SHP77 (cell line): ENCODE data around the gene PTH2.

ENCODE experiments used
- DNase-seq, 2 experiments: peaks; one replicate each; lab custom pipeline; 2025; lab: John Stamatoyannopoulos, UW

The PTH2 gene

GRCh38 chr19:49409441-49410029, 13.7 kb downstream of the PTH2 start:
- DNase-seq: no peak

GRCh38 chr19:49408816-49409440, 14.3 kb downstream of the PTH2 start:
- DNase-seq: no peak

GRCh38 chr19:49407482-49408015, 15.7 kb downstream of the PTH2 start:
- DNase-seq: no peak

- no peak for DNase-seq
These were observed 16.2 kb downstream of the PTH2 start for GRCh38 chr19:49407079-49407478.

- peak; percentile 80 to 85 for DNase-seq
These were observed 19.6 kb downstream of the PTH2 start for GRCh38 chr19:49403404-49404187.

- DNase-seq: no peak
These were observed 23.2 kb downstream of the PTH2 start for GRCh38 chr19:49400029-49400428.

GRCh38 chr19:49398931-49399330, 24.3 kb downstream of the PTH2 start:
- DNase-seq: no peak

- no peak for DNase-seq
These were observed 25.1 kb downstream of the PTH2 start for GRCh38 chr19:49398001-49398615.

- no peak for DNase-seq
These were observed 26.3 kb downstream of the PTH2 start for GRCh38 chr19:49396738-49397505.

GRCh38 chr19:49395581-49396407, 27.4 kb downstream of the PTH2 start:
- no peak for DNase-seq

GRCh38 chr19:49393881-49394280, 29.4 kb downstream of the PTH2 start:
- no peak for DNase-seq

- peak; percentile 79 to 84 for DNase-seq
These were observed 31.5 kb downstream of the PTH2 start for GRCh38 chr19:49391581-49392399.

GRCh38 chr19:49390929-49391359, 32.3 kb downstream of the PTH2 start:
- DNase-seq: no peak

GRCh38 chr19:49390131-49390928, 32.9 kb downstream of the PTH2 start:
- no peak for DNase-seq

- DNase-seq: no peak
These were observed 33.8 kb downstream of the PTH2 start for GRCh38 chr19:49389406-49389805.

GRCh38 chr19:49387936-49388372, 35.3 kb downstream of the PTH2 start, which contains the start of gene KASH5:
Gene KASH5 (plus strand): TSS chr19:49388249. CDS start chr19:49390884, 2,635 bp downstream.
- DNase-seq: no peak

GRCh38 chr19:49383599-49383998, 39.6 kb downstream of the PTH2 start:
- no peak for DNase-seq

- no peak for DNase-seq
These were observed 40.6 kb downstream of the PTH2 start for GRCh38 chr19:49382639-49383038.

GRCh38 chr19:49380391-49380790, 42.9 kb downstream of the PTH2 start:
- DNase-seq: no peak
